GM12873 (cell line): ENCODE measurements around the gene CCDC138.

ENCODE experiments used
- TF ChIP-seq, protein P1 (sequence below): IDR thresholded peaks from 2 replicates; pipeline ENCODE4 v1.5.1; 2012; ENCODE audit warnings: low read depth, mild to moderate bottlenecking, moderate library complexity, low read length, control low read depth; ENCODE audit not compliant: insufficient read depth; ENCODE audit errors: missing control alignments

CCDC138 gene, protein sequence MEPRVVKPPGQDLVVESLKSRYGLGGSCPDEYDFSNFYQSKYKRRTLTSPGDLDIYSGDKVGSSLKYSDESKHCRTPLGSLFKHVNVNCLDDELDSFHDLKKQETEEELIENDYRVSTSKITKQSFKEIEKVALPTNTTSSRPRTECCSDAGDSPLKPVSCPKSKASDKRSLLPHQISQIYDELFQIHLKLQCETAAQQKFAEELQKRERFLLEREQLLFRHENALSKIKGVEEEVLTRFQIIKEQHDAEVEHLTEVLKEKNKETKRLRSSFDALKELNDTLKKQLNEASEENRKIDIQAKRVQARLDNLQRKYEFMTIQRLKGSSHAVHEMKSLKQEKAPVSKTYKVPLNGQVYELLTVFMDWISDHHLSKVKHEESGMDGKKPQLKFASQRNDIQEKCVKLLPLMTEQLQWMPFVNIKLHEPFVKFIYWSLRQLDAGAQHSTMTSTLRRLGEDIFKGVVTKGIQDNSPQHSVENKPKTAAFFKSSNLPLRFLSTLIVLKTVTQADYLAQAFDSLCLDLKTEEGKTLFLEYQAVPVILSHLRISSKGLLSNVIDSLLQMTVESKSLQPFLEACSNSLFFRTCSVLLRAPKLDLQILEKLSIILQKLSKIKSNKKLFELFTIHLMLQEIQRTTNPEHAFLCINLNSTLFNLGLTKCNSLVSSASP

DNA sequence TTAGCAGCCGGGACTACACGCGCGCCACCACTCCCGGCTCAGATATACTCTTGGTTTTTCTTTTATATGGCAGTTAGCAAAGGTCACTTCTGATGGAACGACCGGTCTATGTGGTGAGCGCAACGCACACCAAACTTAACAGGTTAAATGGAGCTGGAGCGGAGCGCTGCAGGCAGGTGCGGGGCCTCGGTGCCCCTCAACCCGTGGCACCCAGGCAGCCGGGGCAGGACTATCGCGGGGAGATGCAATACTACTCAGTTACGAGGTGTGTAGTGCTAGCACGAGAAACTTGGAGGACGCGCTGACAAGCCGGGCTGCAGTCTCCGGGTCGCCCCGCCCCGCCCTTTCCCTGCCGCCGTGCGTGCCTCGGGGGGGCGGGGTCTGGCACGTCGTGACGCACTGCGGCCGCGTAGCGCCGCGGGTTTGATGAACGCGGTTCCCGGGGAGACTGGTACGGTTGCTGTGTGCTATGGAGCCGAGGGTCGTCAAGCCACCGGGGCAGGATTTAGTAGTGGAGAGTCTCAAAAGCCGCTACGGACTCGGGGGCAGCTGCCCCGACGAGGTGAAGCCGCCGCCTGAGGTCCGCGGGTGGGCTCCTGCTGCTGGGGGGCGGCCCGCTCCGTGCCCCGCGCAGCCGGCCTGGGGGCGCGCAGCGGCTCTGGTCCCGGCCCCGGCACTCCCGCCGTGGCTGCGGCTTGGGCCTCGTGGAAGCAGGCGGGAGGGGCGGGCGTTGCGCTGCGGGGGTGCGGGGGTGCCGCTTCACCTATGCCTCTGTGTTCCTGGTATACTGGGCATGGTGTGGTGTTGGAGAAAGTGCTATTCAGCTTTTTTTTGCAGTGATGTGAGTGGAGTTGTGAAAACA lies at the start of gene CCDC138:
CCDC138 (plus strand) TSS at position 418 of the 862 bp plus-strand sequence; CDS start at position 470, 52 bp downstream.
- TF ChIP-seq, protein P1, sequence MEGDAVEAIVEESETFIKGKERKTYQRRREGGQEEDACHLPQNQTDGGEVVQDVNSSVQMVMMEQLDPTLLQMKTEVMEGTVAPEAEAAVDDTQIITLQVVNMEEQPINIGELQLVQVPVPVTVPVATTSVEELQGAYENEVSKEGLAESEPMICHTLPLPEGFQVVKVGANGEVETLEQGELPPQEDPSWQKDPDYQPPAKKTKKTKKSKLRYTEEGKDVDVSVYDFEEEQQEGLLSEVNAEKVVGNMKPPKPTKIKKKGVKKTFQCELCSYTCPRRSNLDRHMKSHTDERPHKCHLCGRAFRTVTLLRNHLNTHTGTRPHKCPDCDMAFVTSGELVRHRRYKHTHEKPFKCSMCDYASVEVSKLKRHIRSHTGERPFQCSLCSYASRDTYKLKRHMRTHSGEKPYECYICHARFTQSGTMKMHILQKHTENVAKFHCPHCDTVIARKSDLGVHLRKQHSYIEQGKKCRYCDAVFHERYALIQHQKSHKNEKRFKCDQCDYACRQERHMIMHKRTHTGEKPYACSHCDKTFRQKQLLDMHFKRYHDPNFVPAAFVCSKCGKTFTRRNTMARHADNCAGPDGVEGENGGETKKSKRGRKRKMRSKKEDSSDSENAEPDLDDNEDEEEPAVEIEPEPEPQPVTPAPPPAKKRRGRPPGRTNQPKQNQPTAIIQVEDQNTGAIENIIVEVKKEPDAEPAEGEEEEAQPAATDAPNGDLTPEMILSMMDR, result no peak

DNA sequence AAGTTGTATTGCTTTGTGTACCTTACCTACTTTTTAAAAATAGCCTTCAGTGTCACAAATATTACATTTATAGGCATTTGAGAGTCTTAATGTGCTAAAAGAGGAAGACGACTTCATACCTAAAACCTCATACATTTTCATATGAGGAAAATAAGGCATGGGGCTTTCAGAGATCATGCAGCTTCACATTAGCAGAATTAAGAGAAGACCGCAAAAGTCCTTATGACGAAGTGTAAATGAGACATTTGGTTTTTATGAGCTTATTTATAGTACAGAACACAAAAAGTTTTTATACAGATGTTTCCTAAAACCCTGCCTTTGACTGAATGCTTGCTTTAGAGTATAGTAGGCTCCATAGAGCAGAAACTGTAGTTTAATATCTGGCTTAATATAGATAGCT lies 10.1 kb upstream of the CCDC138 start:
- TF ChIP-seq, protein P1, result no peak

DNA sequence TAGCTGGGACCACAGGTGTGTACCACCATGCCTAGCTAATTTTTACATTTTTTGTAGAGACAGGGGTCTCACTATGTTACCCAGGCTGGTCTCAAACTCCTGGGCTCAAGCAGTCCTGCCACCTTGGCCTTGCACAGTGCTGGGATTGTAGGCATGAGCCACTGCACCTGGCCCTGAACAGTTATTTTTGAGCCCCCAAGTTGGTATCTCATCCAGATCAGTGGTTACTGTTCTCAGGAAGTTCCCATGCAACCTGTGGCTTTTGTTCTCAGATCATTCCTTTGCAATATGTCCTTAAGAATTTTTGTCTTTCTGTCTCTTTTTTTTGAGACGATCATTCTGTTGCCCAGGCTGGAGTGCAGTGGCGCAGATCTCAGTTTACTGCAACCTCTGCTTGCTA lies 7.7 kb upstream of the CCDC138 start:
- TF ChIP-seq, protein P1, result no peak

DNA sequence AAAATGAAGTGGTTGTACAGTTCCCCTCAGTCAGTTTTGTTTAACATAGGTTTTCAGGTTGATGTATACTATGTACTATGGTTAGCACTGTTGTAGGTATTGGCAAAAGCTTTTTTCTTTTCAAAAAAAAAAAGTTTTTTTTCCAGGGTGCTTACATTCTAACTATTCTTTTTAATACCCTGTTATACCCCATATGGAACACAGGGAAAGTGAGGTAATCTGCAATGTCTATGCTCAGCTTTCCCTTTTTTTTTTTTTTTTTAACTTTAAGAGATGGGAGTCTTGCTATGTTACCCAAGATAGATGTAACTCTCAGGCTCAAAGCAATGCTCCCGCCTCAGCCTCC lies 590 bp upstream of the CCDC138 start:
- TF ChIP-seq, protein P1, result no peak

DNA sequence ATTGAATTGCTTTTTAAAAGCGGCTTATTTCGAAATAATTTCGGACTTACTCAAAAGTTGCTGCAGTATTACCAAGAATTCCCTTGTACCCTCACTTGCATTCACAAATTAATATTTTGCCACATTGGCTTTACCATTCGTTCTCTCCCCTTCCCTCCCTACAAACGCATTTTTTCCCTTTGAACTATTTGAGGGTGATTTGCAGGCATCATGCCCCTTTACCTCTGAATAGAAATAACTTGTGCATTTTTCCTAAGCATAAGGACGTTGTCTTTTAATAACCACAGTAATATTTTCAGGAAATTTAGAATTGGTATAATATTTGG lies 608 bp downstream of the CCDC138 start:
- TF ChIP-seq, protein P1, result no peak

DNA sequence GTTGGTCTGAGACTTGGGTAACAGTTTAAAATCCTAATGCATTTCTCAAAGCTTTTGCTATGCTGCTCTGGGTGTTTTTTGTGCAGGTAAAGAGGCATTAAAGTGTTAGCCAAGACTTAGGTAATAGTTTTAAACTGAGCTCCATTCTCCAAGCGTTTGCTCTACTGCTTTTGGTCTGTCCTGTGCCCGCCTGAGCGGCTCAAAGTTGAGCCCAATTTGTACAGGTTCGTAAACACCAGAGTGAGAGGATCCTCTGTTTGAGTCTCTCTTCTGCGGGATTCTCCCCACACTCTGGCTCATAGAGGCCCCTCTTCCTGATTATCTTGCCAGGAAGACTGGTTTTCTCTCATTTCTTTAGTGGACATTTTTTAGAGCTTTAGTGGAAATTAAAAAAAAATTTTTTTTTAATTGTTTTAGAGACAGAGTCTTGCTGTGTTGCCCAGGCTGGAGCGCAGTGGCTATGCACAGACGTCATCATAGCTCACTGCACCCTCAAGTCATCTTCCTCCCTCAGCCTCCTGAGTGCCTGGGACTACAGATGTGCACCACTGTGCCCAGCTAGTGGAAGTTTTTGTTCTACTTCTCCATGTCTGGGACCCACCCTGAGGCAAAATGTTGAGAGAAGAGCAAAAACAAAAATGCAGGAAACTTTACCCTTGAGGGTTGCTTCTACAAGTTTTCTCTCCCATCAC lies 16.6 kb downstream of the CCDC138 start:
- TF ChIP-seq, protein P1, result no peak
